ENCODE measurements around the gene PGAM1.
"Not testable (repeated sequence)": the region's sequence is repeated elsewhere in the genome, so short reads cannot be mapped to it uniquely, and the experiment has no call there.

PGAM1 gene

DNA sequence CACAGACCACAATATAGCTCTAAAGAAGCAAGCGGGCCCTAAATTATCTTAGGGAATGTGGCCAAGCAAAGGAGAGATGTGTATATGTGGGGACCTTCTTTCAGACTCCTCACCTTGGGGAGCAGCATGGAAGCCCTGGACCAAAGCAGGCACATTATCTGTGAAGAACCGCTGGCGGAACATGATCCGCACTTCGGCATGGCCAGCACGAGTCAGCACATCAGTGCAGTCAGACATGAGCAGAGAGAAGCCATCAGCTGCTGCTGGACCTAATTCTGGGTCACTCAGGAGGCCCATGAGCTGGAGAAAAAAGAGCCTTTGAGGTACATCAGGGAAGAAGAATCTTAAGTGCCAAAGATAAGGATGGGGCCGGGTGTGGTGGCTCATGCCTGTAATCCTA lies 33.9 kb downstream of the PGAM1 start:
- H3K4me1 ChIP-seq (ENCODE audit: insufficient read depth, low read length): no peaks in the 10 kb centered on the region
- no peaks in the 10 kb centered on the region for H3K27me3 ChIP-seq (ENCODE audit: insufficient read depth, low read length)
- no peak overlapping the region for H3K9ac ChIP-seq (ENCODE audit: low read depth, low read length)
- no peak overlapping the region for H3K4me3 ChIP-seq (ENCODE audit: low read length)
- H3K27ac ChIP-seq (ENCODE audit: low read depth, low read length): no peak overlapping the region
- peaks cover 98% of the 10 kb centered on the region for H3K36me3 ChIP-seq (ENCODE audit: insufficient read depth, low read length)
- no peaks in the 10 kb centered on the region for H3K9me3 ChIP-seq (ENCODE audit: insufficient read depth, low read depth, low read length)
- 81% methylated on average over 7 of the region's 7 CpGs for WGBS

GRCh38 chr10:97462309-97462708 lies 36.3 kb downstream of the PGAM1 start:
- 91% methylated on average over 2 of the region's 2 CpGs for WGBS
- Histone ChIP-seq H3K4me1 (ENCODE audit: insufficient read depth, low read length) (no peaks in the 10 kb centered on the region), H3K4me3 (ENCODE audit: low read length) (no peak overlapping the region), H3K9ac (ENCODE audit: low read depth, low read length) (no peak overlapping the region), H3K27ac (ENCODE audit: low read depth, low read length) (no peak overlapping the region), H3K9me3 (ENCODE audit: insufficient read depth, low read depth, low read length) (no peaks in the 10 kb centered on the region), H3K27me3 (ENCODE audit: insufficient read depth, low read length) (no peaks in the 10 kb centered on the region), H3K36me3 (ENCODE audit: insufficient read depth, low read length) (peaks cover 98% of the 10 kb centered on the region)

DNA sequence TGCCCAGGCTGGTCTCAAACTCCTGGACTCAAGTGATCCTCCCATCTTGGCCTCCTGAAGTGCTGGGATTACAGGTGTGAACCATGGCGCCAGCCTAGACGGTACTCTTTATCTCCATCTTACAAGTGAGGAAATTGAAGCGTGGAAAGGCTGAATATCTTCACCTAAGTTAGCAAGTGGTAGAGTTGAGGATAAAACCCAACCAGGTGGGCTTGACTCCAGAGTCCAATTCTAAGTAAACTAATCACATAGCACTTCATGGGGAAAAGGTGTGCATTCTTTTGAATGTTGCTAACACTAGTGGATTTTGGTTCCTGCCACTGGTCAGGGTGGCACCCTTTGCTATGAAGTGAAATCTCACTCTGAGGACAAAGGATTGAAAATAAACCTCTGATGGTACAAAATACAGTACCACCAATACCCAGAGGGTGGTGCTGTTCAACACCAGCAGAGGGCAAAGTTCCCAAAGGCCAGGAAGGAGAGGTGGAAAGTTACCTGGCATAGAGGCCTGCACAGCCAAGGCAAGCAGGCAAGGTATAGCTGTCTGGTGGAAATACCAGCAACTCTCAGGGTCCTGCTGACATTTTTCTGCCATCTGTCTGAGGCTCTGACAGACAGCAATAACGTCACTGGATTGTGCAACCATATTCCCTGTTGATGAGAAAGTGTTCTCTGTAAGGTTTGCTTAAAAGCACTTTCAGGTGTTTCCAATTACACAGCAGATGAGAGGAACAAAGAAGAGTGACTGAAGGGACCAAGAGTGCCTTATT lies 37.6 kb downstream of the PGAM1 start:
- H3K4me1 ChIP-seq (ENCODE audit: insufficient read depth, low read length): no peaks in the 10 kb centered on the region
- peaks cover 99% of the 10 kb centered on the region for H3K36me3 ChIP-seq (ENCODE audit: insufficient read depth, low read length)
- H3K4me3 ChIP-seq (ENCODE audit: low read length): no peak overlapping the region
- 0 out of 2 replicates have a peak overlapping the region, but pooled peaks have one; percentile 6 for H3K9ac ChIP-seq (ENCODE audit: low read depth, low read length)
- 93% methylated on average over 3 of the region's 4 CpGs for WGBS
- no peaks in the 10 kb centered on the region for H3K9me3 ChIP-seq (ENCODE audit: insufficient read depth, low read depth, low read length)
- 0 out of 2 replicates have a peak overlapping the region, but pooled peaks have one; percentile 33 for H3K27ac ChIP-seq (ENCODE audit: low read depth, low read length)
- H3K27me3 ChIP-seq (ENCODE audit: insufficient read depth, low read length): no peaks in the 10 kb centered on the region

DNA sequence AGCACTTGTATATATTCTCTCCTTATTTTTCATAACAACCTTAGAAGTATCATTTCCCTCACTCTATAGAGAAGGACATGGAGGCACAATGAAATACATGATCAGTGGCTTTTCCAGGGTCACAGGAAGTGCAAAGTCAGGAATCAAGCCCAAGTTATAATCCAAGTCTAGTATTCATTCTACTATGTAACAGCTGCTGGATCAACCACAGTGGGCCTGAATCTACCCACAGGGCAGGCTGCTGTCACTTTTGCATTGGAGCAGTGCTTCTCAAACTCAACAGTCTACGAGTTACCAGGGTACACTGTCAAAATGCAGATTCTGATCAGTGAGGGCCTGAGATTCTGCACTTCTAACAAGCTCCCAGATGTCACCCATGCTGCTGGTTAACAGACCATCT lies 38.2 kb downstream of the PGAM1 start:
- Histone ChIP-seq H3K27ac (ENCODE audit: low read depth, low read length) (0 out of 2 replicates have a peak overlapping the region, but pooled peaks have one; percentile 33), H3K4me1 (ENCODE audit: insufficient read depth, low read length) (no peaks in the 10 kb centered on the region), H3K9ac (ENCODE audit: low read depth, low read length) (no peak overlapping the region), H3K27me3 (ENCODE audit: insufficient read depth, low read length) (no peaks in the 10 kb centered on the region), H3K36me3 (ENCODE audit: insufficient read depth, low read length) (peaks cover 98% of the 10 kb centered on the region), H3K9me3 (ENCODE audit: insufficient read depth, low read depth, low read length) (no peaks in the 10 kb centered on the region), H3K4me3 (ENCODE audit: low read length) (no peak overlapping the region)
- WGBS: 93% methylated on average over 1 of the region's 1 CpG

DNA sequence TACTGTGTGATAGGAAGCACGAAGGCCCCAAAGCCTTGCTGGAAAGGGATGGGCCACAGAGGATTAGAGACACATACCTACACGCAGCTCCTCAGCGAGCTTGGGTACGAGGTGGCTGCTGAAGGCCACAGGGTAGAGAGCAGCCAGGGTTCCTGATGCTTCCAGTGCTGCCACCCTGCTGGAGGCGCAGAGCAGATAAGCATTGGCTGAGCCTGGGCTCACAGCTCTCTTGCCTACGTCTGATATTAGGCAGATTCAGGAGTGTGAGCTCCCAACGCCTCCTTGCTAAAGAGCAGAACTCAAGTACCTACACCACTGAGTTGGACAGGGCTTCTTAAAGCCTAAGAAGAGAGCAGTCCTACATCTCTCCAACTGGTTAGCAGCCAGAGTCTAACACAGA lies 40.0 kb downstream of the PGAM1 start:
- H3K9me3 ChIP-seq (ENCODE audit: insufficient read depth, low read depth, low read length): no peaks in the 10 kb centered on the region
- no peak overlapping the region for H3K4me3 ChIP-seq (ENCODE audit: low read length)
- H3K27ac ChIP-seq (ENCODE audit: low read depth, low read length): no peak overlapping the region
- no peaks in the 10 kb centered on the region for H3K27me3 ChIP-seq (ENCODE audit: insufficient read depth, low read length)
- WGBS: 93% methylated on average over 7 of the region's 7 CpGs
- no peaks in the 10 kb centered on the region for H3K4me1 ChIP-seq (ENCODE audit: insufficient read depth, low read length)
- no peak overlapping the region for H3K9ac ChIP-seq (ENCODE audit: low read depth, low read length)
- peaks cover 98% of the 10 kb centered on the region for H3K36me3 ChIP-seq (ENCODE audit: insufficient read depth, low read length)

- whole genome bisulfite sequencing: 97% methylated on average over 4 of the region's 4 CpGs
- Histone ChIP-seq H3K36me3 (ENCODE audit: insufficient read depth, low read length) (peaks cover 98% of the 10 kb centered on the region), H3K4me3 (ENCODE audit: low read length) (no peak overlapping the region), H3K27me3 (ENCODE audit: insufficient read depth, low read length) (no peaks in the 10 kb centered on the region), H3K27ac (ENCODE audit: low read depth, low read length) (no peak overlapping the region), H3K9me3 (ENCODE audit: insufficient read depth, low read depth, low read length) (no peaks in the 10 kb centered on the region), H3K4me1 (ENCODE audit: insufficient read depth, low read length) (no peaks in the 10 kb centered on the region), H3K9ac (ENCODE audit: low read depth, low read length) (no peak overlapping the region)
Measured at GRCh38 chr10:97466755-97467154, 40.8 kb downstream of the PGAM1 start.

- Histone ChIP-seq H3K27ac (ENCODE audit: low read depth, low read length) (no peak overlapping the region), H3K36me3 (ENCODE audit: insufficient read depth, low read length) (peaks cover 98% of the 10 kb centered on the region), H3K9ac (ENCODE audit: low read depth, low read length) (no peak overlapping the region), H3K4me3 (ENCODE audit: low read length) (no peak overlapping the region), H3K27me3 (ENCODE audit: insufficient read depth, low read length) (no peaks in the 10 kb centered on the region), H3K4me1 (ENCODE audit: insufficient read depth, low read length) (no peaks in the 10 kb centered on the region), H3K9me3 (ENCODE audit: insufficient read depth, low read depth, low read length) (no peaks in the 10 kb centered on the region)
- 95% methylated on average over 3 of the region's 3 CpGs for WGBS
Measured at GRCh38 chr10:97468162-97468561, 42.2 kb downstream of the PGAM1 start.

- not testable (repeated sequence) for H3K27ac ChIP-seq (ENCODE audit: low read depth, low read length); H3K9me3 ChIP-seq (ENCODE audit: insufficient read depth, low read depth, low read length); H3K4me3 ChIP-seq (ENCODE audit: low read length); H3K9ac ChIP-seq (ENCODE audit: low read depth, low read length); H3K4me1 ChIP-seq (ENCODE audit: insufficient read depth, low read length); H3K27me3 ChIP-seq (ENCODE audit: insufficient read depth, low read length)
- peaks cover 98% of the 10 kb centered on the region for H3K36me3 ChIP-seq (ENCODE audit: insufficient read depth, low read length)
- 94% methylated on average over 12 of the region's 12 CpGs for WGBS
Measured at GRCh38 chr10:97468781-97469180, 42.8 kb downstream of the PGAM1 start.

DNA sequence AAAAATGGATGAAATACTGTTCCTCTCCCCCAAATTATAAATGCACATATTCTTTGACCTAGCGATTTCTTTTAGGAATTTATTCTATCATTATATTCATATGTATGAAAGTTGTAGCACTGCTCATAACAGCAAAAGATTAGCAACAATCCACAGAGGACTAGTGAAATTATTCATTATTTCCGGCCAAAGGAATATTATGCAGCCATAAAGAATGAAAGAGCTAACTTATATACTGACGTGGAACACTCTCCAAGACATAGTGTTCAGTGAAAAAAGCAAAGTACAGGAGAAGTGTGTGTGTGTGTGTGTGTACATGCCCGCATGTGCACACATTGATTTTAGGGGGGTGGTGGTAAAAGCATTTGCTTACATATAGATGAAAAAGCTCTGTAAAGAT lies 48.9 kb downstream of the PGAM1 start:
- whole genome bisulfite sequencing: 97% methylated on average over 4 of the region's 4 CpGs
- Histone ChIP-seq H3K36me3 (ENCODE audit: insufficient read depth, low read length) (peaks cover 95% of the 10 kb centered on the region), H3K4me3 (ENCODE audit: low read length) (no peak overlapping the region), H3K4me1 (ENCODE audit: insufficient read depth, low read length) (peaks cover 8% of the 10 kb centered on the region), H3K9me3 (ENCODE audit: insufficient read depth, low read depth, low read length) (no peaks in the 10 kb centered on the region), H3K27me3 (ENCODE audit: insufficient read depth, low read length) (no peaks in the 10 kb centered on the region), H3K27ac (ENCODE audit: low read depth, low read length) (no peak overlapping the region), H3K9ac (ENCODE audit: low read depth, low read length) (no peak overlapping the region)

GRCh38 chr10:97475936-97476594 lies 50.1 kb downstream of the PGAM1 start:
- H3K4me3 ChIP-seq (ENCODE audit: low read length): no peak overlapping the region
- H3K9ac ChIP-seq (ENCODE audit: low read depth, low read length): no peak overlapping the region
- H3K36me3 ChIP-seq (ENCODE audit: insufficient read depth, low read length): peaks cover 90% of the 10 kb centered on the region
- H3K4me1 ChIP-seq (ENCODE audit: insufficient read depth, low read length): peaks cover 17% of the 10 kb centered on the region
- H3K27me3 ChIP-seq (ENCODE audit: insufficient read depth, low read length): no peaks in the 10 kb centered on the region
- H3K9me3 ChIP-seq (ENCODE audit: insufficient read depth, low read depth, low read length): no peaks in the 10 kb centered on the region
- WGBS: 95% methylated on average over 2 of the region's 2 CpGs
- no peak overlapping the region for H3K27ac ChIP-seq (ENCODE audit: low read depth, low read length)

DNA sequence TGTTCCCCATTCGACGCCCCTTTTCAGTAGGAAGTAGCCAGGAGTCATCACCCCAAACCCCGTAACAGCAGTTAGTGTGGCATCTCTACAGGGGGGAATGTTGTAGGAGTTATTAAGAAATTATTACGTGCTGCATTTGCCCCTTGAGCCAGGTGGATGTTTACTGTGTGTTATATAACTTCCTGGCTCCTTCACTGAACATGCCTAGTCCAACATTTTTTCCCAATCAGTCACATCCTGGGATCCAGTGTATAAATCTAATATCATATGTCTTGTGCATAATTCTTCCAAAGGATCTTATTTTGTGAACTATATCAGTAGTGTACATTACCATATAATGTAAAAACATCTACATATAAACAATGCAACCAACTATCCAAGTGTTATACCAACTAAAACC lies 53.4 kb downstream of the PGAM1 start:
- H3K4me3 ChIP-seq (ENCODE audit: low read length); H3K9me3 ChIP-seq (ENCODE audit: insufficient read depth, low read depth, low read length); H3K27me3 ChIP-seq (ENCODE audit: insufficient read depth, low read length): not testable (repeated sequence)
- H3K4me1 ChIP-seq (ENCODE audit: insufficient read depth, low read length): peaks cover 22% of the 10 kb centered on the region
- 98% methylated on average over 4 of the region's 4 CpGs for WGBS
- peak overlapping the region; percentile 10; the same call in 1 of the 2 replicates for H3K9ac ChIP-seq (ENCODE audit: low read depth, low read length)
- H3K36me3 ChIP-seq (ENCODE audit: insufficient read depth, low read length): peaks cover 72% of the 10 kb centered on the region
- H3K27ac ChIP-seq (ENCODE audit: low read depth, low read length): peak overlapping the region; percentile 29; the same call in 1 of the 2 replicates
